ENCODE data around the gene RORB.

DNA sequence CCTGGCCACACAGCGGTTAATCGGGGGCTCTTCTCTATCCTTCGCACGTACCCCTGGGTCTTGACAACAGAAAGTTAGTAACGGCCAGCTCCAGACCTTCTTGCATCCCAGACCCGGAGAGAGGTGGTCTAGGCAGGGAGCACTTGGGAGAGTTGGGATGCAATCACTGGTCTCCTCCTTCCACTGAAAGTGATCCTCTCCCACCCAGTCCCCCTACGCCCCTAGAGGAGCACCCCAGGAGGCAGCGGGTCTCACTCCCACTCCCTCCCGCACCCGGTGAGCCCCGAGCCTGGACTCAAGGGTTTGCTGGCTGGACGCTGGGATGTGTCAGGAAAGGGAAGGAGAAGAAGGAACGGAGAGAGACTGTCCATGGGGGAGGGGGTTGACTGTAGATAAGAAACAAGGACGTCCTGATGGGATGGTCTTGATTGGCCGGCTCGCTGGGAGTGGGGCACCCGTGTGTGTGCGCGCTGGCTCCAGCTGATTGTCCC is 2.0 kb downstream of the RORB start:
- TF ChIP-seq, protein P1, sequence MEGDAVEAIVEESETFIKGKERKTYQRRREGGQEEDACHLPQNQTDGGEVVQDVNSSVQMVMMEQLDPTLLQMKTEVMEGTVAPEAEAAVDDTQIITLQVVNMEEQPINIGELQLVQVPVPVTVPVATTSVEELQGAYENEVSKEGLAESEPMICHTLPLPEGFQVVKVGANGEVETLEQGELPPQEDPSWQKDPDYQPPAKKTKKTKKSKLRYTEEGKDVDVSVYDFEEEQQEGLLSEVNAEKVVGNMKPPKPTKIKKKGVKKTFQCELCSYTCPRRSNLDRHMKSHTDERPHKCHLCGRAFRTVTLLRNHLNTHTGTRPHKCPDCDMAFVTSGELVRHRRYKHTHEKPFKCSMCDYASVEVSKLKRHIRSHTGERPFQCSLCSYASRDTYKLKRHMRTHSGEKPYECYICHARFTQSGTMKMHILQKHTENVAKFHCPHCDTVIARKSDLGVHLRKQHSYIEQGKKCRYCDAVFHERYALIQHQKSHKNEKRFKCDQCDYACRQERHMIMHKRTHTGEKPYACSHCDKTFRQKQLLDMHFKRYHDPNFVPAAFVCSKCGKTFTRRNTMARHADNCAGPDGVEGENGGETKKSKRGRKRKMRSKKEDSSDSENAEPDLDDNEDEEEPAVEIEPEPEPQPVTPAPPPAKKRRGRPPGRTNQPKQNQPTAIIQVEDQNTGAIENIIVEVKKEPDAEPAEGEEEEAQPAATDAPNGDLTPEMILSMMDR (IDR thresholded peaks at IDR 0.05), result no peak
- TF ChIP-seq, protein P2, sequence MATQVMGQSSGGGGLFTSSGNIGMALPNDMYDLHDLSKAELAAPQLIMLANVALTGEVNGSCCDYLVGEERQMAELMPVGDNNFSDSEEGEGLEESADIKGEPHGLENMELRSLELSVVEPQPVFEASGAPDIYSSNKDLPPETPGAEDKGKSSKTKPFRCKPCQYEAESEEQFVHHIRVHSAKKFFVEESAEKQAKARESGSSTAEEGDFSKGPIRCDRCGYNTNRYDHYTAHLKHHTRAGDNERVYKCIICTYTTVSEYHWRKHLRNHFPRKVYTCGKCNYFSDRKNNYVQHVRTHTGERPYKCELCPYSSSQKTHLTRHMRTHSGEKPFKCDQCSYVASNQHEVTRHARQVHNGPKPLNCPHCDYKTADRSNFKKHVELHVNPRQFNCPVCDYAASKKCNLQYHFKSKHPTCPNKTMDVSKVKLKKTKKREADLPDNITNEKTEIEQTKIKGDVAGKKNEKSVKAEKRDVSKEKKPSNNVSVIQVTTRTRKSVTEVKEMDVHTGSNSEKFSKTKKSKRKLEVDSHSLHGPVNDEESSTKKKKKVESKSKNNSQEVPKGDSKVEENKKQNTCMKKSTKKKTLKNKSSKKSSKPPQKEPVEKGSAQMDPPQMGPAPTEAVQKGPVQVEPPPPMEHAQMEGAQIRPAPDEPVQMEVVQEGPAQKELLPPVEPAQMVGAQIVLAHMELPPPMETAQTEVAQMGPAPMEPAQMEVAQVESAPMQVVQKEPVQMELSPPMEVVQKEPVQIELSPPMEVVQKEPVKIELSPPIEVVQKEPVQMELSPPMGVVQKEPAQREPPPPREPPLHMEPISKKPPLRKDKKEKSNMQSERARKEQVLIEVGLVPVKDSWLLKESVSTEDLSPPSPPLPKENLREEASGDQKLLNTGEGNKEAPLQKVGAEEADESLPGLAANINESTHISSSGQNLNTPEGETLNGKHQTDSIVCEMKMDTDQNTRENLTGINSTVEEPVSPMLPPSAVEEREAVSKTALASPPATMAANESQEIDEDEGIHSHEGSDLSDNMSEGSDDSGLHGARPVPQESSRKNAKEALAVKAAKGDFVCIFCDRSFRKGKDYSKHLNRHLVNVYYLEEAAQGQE (IDR thresholded peaks at IDR 0.05; ENCODE audit: insufficient read depth in 1 of 2, low read depth in 2 of 2, low read length in 1 of 2), result no peak
- TF ChIP-seq POLR2AphosphoS5 (IDR thresholded peaks at IDR 0.05; ENCODE audit: low read depth, low read length), result no peak
- TF ChIP-seq SIN3A (IDR thresholded peaks at IDR 0.05; ENCODE audit: borderline replicate concordance, insufficient read depth, low read depth, low read length), result no peak

Data from Panc1 (cell line).